ENCODE data around the gene AP4E1.
"Not testable (repeated sequence)": the region's sequence is repeated elsewhere in the genome, so short reads cannot be mapped to it uniquely, and the experiment has no call there.

The AP4E1 gene

GRCh38 chr15:50950745-50951144 is 42.3 kb downstream of the AP4E1 start:
- H3K9me3 ChIP-seq (ENCODE audit: control insufficient read depth, insufficient read depth, low read depth, low read length); H3K27ac ChIP-seq (ENCODE audit: extremely low read depth, low read depth, low read length); H3K4me1 ChIP-seq (ENCODE audit: control insufficient read depth, insufficient read depth, low read length); CTCF ChIA-PET; H3K4me3 ChIP-seq (ENCODE audit: low read depth, low read length); POLR2A ChIA-PET: not testable (repeated sequence)
- TF ChIP-seq ZNF280D (tag by site-specific recombination; IDR thresholded peaks at IDR 0.05) (peak; percentile 15; the same call in 1 of the 2 replicates), ZNF146 (tag by site-specific recombination; IDR thresholded peaks at IDR 0.05) (peak; percentile 80)
- peaks cover 3 to 22% of the 10 kb centered on the region in 2 experiments; a peak in 2 of 3 replicates for H3K36me3 ChIP-seq (ENCODE audit: control insufficient read depth in 2 of 2, insufficient read depth in 1 of 2, low read length in 2 of 2)

- CTCF ChIA-PET = no interaction called here
- Histone ChIP-seq H3K36me3 (ENCODE audit: control insufficient read depth in 2 of 2, insufficient read depth in 1 of 2, low read length in 2 of 2) (peaks cover 6 to 39% of the 10 kb centered on the region in 2 experiments), H3K4me3 (ENCODE audit: low read depth, low read length) (no peak overlapping the region)
Observed at GRCh38 chr15:50953302-50953701, 44.8 kb downstream of the AP4E1 start.

GRCh38 chr15:50954837-50955236 is 46.4 kb downstream of the AP4E1 start:
- TF ChIP-seq ZNF146 (tag by site-specific recombination; IDR thresholded peaks at IDR 0.05) = peak; percentile 56
- CTCF ChIA-PET; POLR2A ChIA-PET; H3K9me3 ChIP-seq (ENCODE audit: control insufficient read depth, insufficient read depth, low read depth, low read length); H3K27ac ChIP-seq (ENCODE audit: extremely low read depth, low read depth, low read length); H3K4me1 ChIP-seq (ENCODE audit: control insufficient read depth, insufficient read depth, low read length); H3K4me3 ChIP-seq (ENCODE audit: low read depth, low read length): not testable (repeated sequence)
- H3K36me3 ChIP-seq (ENCODE audit: control insufficient read depth in 2 of 2, insufficient read depth in 1 of 2, low read length in 2 of 2) = peaks cover 11 to 53% of the 10 kb centered on the region in 2 experiments

More at GRCh38 chr15:50953302-50953701, 44.8 kb downstream of the AP4E1 start:
- no peak overlapping the region for H3K27ac ChIP-seq (ENCODE audit: extremely low read depth, low read depth, low read length)
- TF ChIP-seq ZSCAN18 (tag by site-specific recombination; IDR thresholded peaks at IDR 0.05) = no peak
- TF ChIP-seq ZNF132 (tag by site-specific recombination; IDR thresholded peaks at IDR 0.05; ENCODE audit: borderline replicate concordance) = no peak
- TF ChIP-seq ZNF558 (tag by site-specific recombination; IDR thresholded peaks at IDR 0.05) = no peak
- no peak for TF ChIP-seq ZNF701 (tag by site-specific recombination; IDR thresholded peaks at IDR 0.05)
- TF ChIP-seq ZBTB8A (tag by site-specific recombination; IDR thresholded peaks at IDR 0.05) = no peak
- no peak for TF ChIP-seq ZNF292 (tag by site-specific recombination; IDR thresholded peaks at IDR 0.05; ENCODE audit: borderline replicate concordance, low read depth)
- POLR2A ChIA-PET = no interaction called here
- H3K4me1 ChIP-seq (ENCODE audit: control insufficient read depth, insufficient read depth, low read length) = no peaks in the 10 kb centered on the region
- H3K9me3 ChIP-seq (ENCODE audit: control insufficient read depth, insufficient read depth, low read depth, low read length) = no peaks in the 10 kb centered on the region

DNA sequence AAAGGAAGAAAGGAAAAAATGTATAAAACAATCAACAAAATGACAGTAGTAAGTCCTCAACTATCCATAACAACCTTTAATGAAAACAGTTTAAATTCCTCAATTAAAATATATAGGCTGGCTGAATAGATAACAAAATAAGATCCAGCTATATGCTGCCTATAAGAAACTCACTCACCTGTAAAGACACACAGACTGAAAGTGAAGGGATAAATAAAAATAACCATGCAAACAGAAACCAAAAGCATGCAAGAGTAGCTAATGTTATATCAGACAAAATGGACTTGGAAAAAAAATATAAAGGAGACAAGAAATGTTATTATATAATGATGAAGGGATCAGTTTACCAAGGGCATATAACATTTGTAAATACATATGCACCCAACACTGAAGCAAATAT is 51.2 kb downstream of the AP4E1 start:
- ChIA-PET CTCF (no interaction called here), POLR2A (no interaction called here)
- Histone ChIP-seq H3K36me3 (ENCODE audit: control insufficient read depth in 2 of 2, insufficient read depth in 1 of 2, low read length in 2 of 2) (peaks cover 8 to 41% of the 10 kb centered on the region in 2 experiments), H3K4me3 (ENCODE audit: low read depth, low read length) (no peak overlapping the region), H3K9me3 (ENCODE audit: control insufficient read depth, insufficient read depth, low read depth, low read length) (no peaks in the 10 kb centered on the region), H3K4me1 (ENCODE audit: control insufficient read depth, insufficient read depth, low read length) (no peaks in the 10 kb centered on the region), H3K27ac (ENCODE audit: extremely low read depth, low read depth, low read length) (no peak overlapping the region)
- TF ChIP-seq ZNF132 (tag by site-specific recombination; IDR thresholded peaks at IDR 0.05; ENCODE audit: borderline replicate concordance) (no peak), OSR2 (tag by site-specific recombination; IDR thresholded peaks at IDR 0.05) (no peak), ZSCAN4 (tag by site-specific recombination; IDR thresholded peaks at IDR 0.05) (no peak), ZNF341 (tag by site-specific recombination; IDR thresholded peaks at IDR 0.05; ENCODE audit: low read depth) (no peak), ZBTB17 (tag by site-specific recombination; IDR thresholded peaks at IDR 0.05) (no peak), FEZF1 (tag by site-specific recombination; IDR thresholded peaks at IDR 0.05) (no peak), ZNF843 (tag by site-specific recombination; IDR thresholded peaks at IDR 0.05) (no peak), ZSCAN18 (tag by site-specific recombination; IDR thresholded peaks at IDR 0.05) (no peak), MEIS1 (CRISPR knock-in tag; IDR thresholded peaks at IDR 0.05; ENCODE audit: borderline replicate concordance) (no peak), ZBTB10 (tag by site-specific recombination; IDR thresholded peaks at IDR 0.05) (no peak)
